ENCODE results near the gene AAGAB.

The AAGAB gene

GRCh38 chr15:67187351-67187854 lies 67.1 kb downstream of the AAGAB start:
- DNase-seq = no peak

DNA sequence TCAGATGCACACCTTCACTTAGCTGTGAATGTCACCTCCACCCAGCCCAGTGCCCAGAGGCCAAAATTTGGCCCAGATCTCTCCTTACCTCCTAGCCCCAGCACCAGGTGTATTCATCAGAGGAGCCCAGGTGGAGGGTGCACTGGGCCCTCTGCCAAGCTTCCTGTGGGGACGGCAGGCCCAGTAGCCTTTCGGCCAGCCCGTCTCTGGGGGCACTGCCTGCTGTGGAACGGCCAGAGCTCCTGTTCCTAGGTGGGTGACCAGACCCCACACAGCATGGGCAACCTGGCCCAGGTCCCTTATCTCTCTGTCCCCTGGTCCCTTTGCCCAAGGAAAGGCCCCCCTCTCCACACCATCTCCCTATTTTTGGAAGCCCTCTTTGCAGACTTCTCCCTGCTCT lies 67.8 kb downstream of the AAGAB start:
- DNase-seq = no peak

DNA sequence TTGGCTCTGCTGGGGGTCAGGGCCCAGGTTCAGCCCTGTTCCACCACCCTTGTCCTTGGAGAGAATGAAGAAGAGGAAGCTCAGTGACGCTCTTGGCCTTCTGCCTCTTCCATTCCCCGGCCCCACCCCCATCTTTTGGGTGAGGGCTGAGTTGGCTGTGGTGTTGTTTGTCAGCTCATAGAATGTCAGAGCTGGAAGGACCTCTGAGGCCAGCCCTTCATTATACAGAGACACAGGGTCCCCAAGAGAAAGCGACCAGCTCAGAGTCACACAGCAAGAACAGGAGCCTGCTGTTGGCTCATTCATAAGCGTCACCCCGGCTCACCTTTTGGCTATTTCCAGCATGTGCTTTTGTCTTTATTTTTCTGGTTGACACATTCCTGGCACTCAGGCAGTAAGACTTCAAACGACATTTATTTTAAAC lies 68.2 kb downstream of the AAGAB start:
- DNase-seq = peak; percentile 64 to 84 (median 73)

DNA sequence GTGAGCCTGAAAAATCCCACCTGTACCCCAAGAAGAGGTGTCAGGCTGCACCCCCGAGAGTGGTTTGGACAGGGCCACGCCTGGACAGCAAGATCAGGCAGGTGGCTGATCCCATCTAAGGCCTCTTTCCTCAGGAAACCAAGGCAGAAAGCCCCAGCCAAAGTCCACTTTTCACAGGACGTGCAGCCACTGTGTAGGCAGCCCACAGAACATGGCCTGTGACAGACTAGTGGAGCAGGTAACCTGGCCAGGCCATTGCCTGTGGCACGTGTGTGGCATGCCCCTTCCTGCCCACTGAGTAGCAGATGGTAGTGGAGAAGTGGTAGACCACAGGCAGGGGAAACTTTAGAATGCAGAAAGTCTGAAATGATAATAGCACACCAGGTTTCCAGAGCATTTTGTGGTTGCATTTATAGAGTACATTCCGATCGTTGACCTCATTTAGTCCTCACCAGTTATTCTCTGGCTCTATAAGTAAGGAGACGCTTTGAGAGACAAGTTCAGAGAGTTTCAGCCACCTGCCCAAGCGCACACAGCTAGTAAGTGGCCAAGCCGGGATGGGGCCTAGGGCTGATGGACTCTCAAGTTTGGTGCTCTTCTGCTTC lies 68.7 kb downstream of the AAGAB start:
- no peak for DNase-seq

- no peak for DNase-seq
These were observed 69.4 kb downstream of the AAGAB start for GRCh38 chr15:67185051-67185450.

GRCh38 chr15:67184208-67184925 lies 70.1 kb downstream of the AAGAB start:
- no peak for DNase-seq

DNA sequence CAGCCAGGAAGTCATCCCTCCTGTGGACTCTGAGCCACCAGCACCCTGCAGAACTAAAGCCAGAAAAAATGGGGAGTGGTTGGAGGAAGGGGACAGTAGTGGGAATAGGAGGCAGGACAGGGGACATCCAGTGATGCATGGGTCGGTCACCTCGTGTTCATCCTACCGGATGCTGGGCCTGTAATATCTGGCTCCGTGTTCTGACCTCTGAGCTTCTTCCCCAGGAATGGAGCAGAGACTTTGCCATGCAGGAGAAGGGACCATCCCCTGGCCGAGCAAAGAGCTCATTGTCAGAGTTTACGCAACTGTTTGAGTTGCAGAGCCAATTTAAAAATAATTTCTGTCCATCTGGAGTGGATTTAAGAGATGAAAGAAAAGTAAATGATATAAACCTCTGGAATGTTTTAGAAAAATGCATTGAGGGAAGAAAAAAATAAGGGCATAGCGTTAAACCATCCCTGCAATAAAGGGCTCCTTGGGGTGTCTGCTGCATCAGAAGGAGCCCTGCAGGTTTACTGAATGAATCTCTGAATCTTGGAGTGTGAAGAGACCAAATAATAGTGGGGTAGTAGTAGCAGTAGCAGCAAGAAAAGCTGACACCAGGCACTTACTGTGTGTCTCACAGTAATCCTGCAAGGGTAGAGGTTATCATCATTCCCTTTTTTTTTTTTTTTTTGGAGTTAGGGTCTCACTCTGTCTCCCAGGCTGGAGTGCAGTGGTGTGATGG lies 70.9 kb downstream of the AAGAB start:
- no peak for DNase-seq

DNA sequence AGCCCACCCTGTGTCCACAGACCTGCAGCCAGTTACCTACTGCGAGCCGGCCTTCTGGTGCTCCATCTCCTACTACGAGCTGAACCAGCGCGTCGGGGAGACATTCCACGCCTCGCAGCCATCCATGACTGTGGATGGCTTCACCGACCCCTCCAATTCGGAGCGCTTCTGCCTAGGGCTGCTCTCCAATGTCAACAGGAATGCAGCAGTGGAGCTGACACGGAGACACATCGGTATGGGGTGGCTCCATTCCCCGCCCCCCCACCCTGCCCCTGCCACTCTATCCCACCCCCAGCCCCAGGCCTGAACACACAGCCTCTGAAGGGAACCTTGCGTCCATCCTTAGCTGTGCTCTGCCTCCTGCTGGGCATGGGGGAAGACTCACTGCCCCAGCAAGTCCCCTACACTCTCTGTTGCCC lies 73.2 kb downstream of the AAGAB start:
- DNase-seq = no peak

DNA sequence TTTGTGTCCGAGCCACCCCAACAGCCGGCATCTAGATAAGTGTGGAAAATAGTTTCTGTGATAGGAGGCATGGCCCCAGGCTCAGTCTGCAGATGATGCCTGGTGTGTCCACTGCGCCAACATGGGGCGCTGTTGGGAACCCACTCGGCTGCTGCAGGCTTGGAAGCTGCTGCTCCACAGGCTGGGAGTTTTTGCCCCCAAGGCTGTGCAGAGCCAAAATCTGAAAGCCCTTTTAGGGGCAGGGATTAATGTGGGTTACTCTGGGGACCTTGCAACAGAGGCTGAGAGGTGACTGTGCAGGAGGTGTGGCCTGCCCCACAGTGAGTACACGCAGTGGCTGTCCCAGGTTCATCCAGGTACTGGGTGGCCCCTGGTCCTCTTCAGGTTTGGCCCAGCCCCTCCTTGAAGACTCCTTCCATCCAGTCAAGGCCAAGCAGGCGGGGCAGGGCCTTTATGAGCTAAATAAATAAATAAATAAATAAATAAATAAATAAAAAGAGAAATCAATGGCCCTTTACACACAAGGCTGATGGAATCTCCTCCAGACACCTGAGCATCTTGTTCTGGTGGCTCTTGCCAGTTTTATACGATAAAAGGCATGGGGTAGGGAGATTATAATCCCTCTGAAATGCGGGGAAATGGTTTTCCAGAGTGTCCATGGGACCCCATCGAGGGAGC lies 73.8 kb downstream of the AAGAB start:
- no peak for DNase-seq

- no peak for DNase-seq
These were observed 74.4 kb downstream of the AAGAB start for GRCh38 chr15:67180035-67180434.

- peak in 2 of 4 experiments; percentile 25 to 40 for DNase-seq
These were observed 75.0 kb downstream of the AAGAB start for GRCh38 chr15:67179411-67179995.

DNA sequence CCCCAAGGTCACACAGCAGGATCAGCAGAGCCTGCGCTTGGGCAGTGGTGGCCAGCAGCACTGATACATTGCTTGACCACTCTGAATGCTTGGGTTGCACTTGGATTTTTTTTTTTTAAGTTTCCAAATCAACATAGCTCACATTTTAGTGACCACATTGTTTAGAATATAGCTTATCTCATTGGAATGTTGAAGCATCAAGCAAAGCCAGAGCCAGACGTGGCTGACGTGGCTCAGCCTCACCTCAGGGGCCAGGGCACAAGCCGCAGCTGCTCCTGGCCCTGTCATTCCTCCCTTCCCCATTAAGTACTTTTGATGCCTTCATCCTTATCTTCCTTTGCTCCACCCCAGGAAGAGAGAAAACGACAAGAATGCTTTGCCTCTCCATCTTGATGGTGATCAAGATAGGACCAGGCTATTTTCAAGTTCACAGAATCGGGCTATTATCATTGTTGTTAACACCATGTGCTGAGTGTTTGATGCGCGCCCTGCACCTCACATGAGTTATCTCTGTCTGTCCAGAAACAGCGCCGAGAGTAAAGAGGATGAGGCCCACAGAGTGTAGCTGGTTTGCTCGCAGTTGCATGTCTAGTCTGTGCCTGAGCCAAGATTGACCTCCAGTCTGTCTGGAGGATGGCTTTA lies 75.8 kb downstream of the AAGAB start:
- DNase-seq = no peak

GRCh38 chr15:67177752-67178151 lies 76.7 kb downstream of the AAGAB start:
- peak; percentile 68 to 80 (median 72) for DNase-seq

- peak in 1 of 4 experiments; percentile 22 for DNase-seq
These were observed 78.1 kb downstream of the AAGAB start for GRCh38 chr15:67176195-67176971.

GRCh38 chr15:67175643-67176071 lies 78.8 kb downstream of the AAGAB start:
- peak; percentile 86 to 95 (median 93) for DNase-seq

GRCh38 chr15:67174864-67175573 lies 79.4 kb downstream of the AAGAB start:
- DNase-seq = no peak

DNA sequence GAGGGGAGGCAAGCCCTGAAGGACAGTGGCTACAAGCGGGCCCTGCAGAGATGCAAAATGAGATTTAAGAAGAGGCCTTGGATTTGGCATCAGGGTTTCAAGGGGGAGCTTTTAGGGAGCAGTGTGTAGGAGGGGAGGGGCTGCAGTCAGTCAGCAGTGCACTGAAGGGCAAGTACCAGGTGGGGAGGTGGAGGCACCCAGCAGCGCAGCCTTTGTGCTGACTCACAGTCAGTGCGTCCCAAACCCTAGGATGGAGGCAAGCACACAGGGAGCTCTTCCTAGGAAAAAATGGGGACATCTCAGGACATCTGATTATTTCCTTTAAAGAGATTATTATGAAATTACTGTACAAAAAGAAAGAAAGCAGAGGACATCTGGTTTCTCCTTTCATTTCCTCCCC lies 80.0 kb downstream of the AAGAB start:
- DNase-seq = no peak

DNA sequence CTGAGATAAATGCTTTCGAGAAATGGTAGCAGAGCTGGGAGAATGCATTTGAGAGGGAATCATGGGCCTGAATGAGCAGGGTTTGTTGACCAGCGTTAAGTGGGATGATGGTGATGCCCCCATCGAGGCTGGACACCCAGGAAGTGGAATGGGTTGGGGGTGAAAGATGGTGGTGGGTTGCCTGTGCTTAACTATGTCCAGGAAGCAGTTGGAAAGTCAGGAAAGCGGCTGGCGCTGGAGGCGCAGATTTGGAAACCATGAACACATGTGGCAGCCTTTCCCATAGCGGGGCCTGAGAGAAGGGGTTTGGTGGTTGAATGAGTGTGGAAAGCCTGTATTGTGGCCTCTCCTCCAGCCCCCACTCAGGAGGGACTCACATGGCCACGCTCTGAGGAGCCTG lies 80.7 kb downstream of the AAGAB start:
- DNase-seq = no peak

- no peak for DNase-seq
These were observed 81.5 kb downstream of the AAGAB start for GRCh38 chr15:67173005-67173404.

DNA sequence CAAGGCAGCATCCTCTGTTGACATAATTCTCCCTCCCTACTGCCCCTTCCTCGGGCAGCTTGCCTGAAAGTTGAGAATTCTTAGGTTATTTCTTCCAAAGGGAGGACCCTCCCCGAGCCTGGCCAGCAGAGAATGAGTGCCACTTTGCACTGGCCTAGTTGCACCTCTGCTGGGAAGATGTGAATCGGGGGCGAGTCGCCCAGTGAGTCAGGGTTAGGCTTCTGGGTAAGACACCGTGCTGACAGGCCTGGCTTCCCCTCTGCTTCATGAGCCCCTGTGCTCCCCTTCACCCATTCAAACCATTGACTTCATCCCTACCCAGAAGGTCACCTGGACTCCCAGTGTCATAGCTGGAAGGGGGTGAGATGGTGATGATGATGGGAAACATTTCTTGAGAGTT lies 82.3 kb downstream of the AAGAB start:
- DNase-seq = no peak
